NCI-H2171 treated with DMSO at 0.1 percent for 48 hours (cell line): ENCODE results near the gene BCKDK.
"Not testable (repeated sequence)": the region's sequence is repeated elsewhere in the genome, so short reads cannot be mapped to it uniquely, and the experiment has no call there.

Experiments
- DNase-seq: peaks from one replicate; lab custom pipeline; 2025; lab: John Stamatoyannopoulos, UW

The BCKDK gene

GRCh38 chr16:31099860-31100638 lies 8.1 kb upstream of the BCKDK start:
- DNase-seq, result no peak

GRCh38 chr16:31100876-31101641 lies 7.1 kb upstream of the BCKDK start:
- DNase-seq, result not testable (repeated sequence)

DNA sequence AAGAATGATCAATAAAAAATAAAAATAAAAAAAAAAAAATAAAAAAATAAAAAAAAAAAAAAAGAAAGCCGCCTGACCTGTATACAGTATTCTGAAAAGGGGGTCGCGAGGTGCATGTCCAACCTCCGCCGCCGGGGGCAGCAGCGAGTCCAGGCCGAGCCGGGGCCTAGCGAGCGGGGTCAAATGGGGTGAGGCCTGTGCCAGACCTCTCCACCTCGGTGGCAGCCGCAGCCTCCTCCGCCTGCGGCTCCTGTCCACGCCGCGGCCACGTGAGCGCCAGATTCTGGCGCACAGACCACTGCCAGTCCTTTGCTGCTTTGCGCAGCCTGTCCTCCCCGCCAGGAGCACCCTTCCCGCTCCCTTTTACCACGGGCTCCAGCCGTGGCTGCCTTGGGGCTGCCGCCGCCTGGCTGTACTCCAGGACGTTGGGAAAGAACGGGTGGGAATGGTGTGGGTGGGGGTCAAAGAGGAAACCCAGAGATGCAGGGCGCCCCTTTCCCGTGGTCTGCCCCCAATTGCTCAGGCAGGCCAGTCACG lies 2.4 kb upstream of the BCKDK start:
- peak; percentile 32 for DNase-seq

DNA sequence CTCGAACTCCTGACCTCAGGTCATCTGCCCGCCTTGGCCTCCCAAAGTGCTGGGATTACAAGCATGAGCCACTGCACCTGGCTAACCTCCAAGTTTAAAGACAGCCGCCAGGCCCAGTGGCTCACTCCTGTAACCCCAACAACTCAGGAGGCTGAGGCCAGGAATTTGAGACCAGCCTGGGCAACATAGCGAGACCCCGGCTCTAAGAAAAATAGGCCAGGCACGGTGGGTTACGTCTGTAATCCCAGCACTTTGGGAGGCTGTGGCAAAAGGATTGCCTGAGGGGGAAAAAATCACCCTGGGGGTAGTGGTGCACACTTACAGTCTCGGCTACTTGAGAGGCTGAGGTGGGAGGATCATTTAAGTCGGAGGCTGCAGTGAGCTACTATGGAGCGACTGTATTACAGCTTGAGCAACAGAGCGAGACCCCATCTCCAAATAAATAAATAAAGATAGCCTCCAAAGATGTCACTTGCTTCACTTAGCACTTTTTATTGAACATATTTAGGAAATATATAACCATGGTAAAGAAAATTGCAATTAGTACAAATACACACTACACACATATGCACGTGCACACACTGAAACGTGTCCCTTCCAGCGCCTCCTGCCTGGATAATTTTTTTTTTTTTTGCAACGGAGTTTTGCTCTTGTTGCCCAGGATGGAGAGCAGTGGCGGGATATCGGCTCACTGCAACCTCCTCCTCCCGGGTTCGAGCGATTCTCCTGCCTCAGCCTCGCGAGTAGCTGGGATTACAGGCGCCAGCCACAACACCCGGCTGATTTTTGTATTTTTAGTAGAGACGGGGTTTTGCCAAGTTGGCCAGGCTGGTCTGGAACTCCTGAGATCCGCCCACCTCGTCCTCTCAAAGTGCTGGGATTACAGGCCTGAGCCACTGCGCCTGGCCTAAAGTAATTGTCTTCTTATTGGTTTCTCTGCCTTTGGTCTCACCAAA lies 1.4 kb upstream of the BCKDK start:
- DNase-seq, result no peak

DNA sequence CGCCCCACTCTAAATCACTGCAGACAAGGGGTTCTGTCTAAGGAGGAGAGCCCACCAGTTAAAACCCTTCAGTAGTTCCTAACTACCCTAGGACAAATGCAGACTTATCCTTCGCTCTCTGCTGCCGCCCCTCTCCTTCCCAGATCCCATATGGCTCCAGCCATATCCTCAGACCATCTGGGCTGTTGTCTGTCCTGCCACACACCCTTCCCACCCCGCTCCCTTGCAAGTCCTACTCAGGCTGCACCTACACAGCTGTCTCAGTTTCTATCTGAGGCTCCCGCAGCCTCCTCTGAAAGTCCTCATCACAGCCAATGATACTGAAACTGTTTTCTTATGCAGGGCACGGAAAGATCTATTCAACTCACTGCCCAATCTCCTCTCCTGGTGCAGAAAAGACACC lies 720 bp upstream of the BCKDK start:
- peak; percentile 21 for DNase-seq

- no peak for DNase-seq
Observed at GRCh38 chr16:31108794-31109558, 790 bp downstream of the BCKDK start.

DNA sequence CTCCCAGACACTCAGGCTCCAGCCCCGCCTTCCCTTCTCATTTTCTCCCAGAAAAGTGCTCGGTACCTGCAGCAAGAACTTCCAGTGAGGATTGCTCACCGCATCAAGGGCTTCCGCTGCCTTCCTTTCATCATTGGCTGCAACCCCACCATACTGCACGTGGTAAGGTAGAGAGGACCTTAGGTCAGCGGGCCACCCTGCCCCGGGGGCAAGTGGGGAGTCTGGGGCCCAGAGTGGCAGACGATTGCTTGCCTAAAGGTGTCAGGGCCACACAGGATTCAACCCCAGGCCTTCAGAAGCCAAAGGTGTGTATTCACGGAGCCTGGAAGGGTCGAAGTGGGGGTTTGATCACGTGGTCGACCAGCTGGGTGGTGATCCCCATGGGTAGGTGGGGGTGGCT lies 1.4 kb downstream of the BCKDK start:
- no peak for DNase-seq

- no peak for DNase-seq
Observed at GRCh38 chr16:31110106-31111034, 2.2 kb downstream of the BCKDK start.

DNA sequence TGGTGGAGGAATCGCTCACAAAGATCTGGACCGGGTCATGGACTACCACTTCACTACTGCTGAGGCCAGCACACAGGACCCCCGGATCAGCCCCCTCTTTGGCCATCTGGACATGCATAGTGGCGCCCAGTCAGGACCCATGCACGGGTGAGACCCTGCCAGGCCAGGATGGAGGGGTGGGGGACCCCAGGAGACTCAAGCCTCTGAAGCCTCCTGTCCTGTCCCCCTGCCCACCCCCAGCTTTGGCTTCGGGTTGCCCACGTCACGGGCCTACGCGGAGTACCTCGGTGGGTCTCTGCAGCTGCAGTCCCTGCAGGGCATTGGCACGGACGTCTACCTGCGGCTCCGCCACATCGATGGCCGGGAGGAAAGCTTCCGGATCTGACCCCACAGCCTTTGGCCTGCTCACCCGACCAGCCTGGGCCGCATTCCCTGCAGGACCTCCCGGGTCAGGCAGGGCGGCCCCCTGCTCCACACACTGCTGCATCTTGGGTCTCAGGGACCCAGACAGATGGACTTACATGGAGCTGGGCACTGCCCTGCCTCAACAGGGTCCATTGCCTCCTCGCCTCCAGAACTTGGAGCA lies 3.8 kb downstream of the BCKDK start:
- no peak for DNase-seq

DNA sequence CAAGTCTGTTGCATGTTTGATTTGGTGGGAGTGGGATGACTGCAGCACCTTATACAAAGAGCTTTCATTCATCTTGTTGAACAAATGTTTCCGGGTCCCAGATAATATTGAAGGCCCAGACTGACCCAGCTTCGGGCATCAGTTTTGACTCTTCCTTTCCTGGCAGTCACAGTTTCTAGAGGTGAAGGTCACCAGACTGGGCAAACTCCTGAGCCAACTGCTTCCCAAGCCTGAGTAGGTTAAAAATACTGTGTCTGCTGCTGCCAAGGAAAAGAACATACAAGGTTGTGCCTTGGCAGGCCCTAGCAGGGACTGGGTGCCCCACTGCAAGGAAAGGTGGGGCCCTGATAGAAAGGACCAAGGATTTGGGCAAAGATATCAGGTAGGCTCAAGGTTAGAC lies 4.5 kb downstream of the BCKDK start:
- no peak for DNase-seq

DNA sequence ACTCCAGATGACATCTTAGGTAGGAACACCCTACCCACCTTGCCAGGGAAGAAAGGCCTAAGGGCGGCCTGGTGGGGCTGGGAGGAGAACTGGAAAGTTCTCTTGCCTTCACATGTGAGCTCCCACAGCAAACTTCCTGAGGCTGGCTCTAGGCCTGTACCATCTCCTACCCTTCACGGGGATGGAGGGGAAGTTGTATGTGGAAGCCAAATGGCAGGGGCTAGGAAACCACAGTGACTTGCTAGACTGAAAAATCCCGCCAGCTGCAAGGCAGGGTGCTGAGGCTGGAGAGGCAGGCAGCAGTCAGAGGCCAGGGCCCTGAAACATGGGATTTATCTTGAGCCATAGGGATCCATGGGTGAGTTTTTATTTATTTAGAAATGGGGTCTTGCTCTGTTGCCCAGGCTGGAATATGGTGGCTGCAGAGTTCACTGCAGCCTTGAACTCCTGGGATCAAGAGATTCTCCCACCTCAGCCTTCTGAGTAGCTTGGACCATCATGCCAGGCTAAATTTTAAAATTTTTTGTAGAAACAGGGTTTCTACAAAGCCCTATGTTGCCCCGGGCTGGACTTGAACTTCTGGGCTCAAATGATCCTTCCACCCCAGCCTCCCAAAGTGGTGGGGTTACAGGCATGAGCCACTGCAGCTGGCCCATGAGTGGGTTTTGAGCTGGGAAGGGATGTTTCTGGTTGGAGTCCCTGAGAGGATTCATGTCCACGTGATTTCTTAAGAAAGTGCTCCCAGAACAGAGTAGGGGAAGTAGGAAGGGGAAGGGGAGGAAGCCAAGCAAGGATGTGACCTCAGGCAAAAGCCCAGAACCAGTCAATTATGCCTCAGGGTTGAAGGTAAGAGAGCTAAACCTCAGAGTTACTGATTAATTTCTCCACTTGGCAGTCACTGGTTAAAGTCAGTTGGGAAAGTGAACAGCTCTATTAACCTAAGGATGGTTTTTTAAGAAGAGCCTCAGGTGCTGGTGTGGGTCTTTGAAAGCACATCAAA lies 5.2 kb downstream of the BCKDK start:
- DNase-seq, result no peak

DNA sequence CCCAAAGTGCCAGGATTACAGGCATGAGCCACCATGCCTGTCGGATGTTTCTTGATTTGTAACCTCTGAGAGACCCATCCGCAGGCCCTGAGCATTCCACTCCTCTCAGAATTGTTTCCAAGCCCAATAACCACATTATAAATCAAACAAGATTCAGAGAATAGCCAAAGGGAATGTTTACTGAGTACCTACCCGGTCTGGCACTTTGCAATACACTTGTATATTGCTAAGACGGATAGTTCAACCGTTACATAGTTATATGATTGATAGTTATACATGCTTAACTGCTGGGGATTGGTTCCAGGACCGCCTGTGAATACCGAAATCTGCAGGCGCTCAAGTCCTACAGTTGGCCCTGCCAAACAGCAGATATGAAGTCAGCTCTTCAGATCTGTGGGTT lies 6.3 kb downstream of the BCKDK start:
- no peak for DNase-seq

DNA sequence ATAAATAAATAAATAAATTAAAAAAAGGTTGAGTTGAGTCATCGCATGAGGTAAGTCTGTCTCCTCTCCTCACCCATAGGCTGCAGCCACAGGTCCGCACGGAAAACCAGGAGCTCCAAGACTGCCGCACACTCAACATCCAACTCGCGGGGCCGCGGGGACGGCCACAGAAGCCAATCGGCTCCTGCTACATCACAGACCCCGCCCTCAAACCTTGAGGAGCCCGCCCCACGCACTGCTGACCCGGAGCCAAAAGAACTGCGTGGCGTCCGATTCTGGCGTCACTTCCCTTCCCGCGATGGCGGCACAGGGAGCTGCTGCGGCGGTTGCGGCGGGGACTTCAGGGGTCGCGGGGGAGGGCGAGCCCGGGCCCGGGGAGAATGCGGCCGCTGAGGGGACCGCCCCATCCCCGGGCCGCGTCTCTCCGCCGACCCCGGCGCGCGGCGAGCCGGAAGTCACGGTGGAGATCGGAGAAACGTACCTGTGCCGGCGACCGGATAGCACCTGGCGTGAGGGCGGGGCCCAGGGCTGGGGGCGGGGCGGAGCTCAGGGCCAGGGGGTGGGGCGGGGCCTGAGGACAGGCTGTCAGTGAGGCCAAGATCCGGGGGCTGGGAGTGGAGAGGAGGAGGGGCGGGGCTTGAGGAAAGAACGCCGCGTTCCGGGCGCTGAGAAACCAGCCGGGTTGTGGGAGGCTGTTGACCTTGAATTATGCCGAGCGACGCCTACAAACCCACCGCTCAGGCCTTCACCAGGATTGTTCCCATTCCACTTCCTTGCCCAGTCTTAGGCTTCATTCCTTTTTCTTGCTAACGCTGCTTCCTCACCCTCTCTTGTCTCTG lies 9.4 kb downstream of the BCKDK start, which contains the start of gene KAT8:
Gene KAT8 (plus strand): TSS at position 281 of the 839 bp plus-strand sequence. CDS start 18 bp downstream, at position 299.
- DNase-seq, result peak; percentile 98

- no peak for DNase-seq
Observed at GRCh38 chr16:31118223-31119155, 10.3 kb downstream of the BCKDK start.

GRCh38 chr16:31120129-31120528 lies 11.9 kb downstream of the BCKDK start:
- no peak for DNase-seq

- no peak for DNase-seq
Observed at GRCh38 chr16:31125844-31126243, 17.7 kb downstream of the BCKDK start.
